Right lobe of liver (tissue), 4 donors: ENCODE measurements around the gene AMER2.

ENCODE experiments used
- POLR2A ChIP-seq: fragments of 450-650 bp; IDR thresholded peaks from one replicate; pipeline ENCODE4 v1.6.1; 2017; ENCODE audit warnings: antibody characterized with exemption, mild to moderate bottlenecking
- TF ChIP-seq, protein P1 (sequence below), 4 donors: fragments of 200-600 bp in 3 of 4; fragments of 450-650 bp in 1 of 4; IDR thresholded peaks; one replicate each; pipeline versions ENCODE4 v1.5.1 to v1.8.0; 2016 to 2022; ENCODE audit warnings: antibody characterized with exemption in 4 of 4, mild to moderate bottlenecking in 2 of 4
- donor health status: DM: no; HTN: no; CAD: no.
- donor health status: DM: no; HTN: no; CAD: no.
- donor health status: DM: no; HTN: yes; CAD: no.

- TF ChIP-seq, protein P1, sequence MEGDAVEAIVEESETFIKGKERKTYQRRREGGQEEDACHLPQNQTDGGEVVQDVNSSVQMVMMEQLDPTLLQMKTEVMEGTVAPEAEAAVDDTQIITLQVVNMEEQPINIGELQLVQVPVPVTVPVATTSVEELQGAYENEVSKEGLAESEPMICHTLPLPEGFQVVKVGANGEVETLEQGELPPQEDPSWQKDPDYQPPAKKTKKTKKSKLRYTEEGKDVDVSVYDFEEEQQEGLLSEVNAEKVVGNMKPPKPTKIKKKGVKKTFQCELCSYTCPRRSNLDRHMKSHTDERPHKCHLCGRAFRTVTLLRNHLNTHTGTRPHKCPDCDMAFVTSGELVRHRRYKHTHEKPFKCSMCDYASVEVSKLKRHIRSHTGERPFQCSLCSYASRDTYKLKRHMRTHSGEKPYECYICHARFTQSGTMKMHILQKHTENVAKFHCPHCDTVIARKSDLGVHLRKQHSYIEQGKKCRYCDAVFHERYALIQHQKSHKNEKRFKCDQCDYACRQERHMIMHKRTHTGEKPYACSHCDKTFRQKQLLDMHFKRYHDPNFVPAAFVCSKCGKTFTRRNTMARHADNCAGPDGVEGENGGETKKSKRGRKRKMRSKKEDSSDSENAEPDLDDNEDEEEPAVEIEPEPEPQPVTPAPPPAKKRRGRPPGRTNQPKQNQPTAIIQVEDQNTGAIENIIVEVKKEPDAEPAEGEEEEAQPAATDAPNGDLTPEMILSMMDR (IDR thresholded peaks at IDR 0.05) = no peak
- TF ChIP-seq POLR2A = no peak
These were observed 40.1 kb downstream of the AMER2 start for GRCh38 chr13:25131881-25132420.
